Body of pancreas (tissue), 4 donors: ENCODE data around the gene AJM1.

Experiments
- CTCF ChIP-seq, 7 experiments: fragments of 450-650 bp in 4 of 7; fragments of 200-600 bp in 3 of 7; sonication (generic) in 3 of 7; IDR thresholded peaks; one replicate each; pipeline ENCODE4 v1.5.1; 2016 to 2019; ENCODE audit warnings: antibody characterized with exemption in 7 of 7
- POLR2A ChIP-seq, 3 donors: fragments of 450-650 bp; IDR thresholded peaks; one replicate each; pipeline ENCODE4 v1.6.1; 2016; ENCODE audit warnings: antibody characterized with exemption in 3 of 3, mild to moderate bottlenecking in 2 of 3

GRCh38 chr9:136824496-136825225 lies 17.6 kb upstream of the AJM1 start:
- TF ChIP-seq CTCF (IDR thresholded peaks at IDR 0.05) (no peak), POLR2A (IDR thresholded peaks at IDR 0.05) (no peak)
